GM12865 (cell line): ENCODE measurements around the gene TMEM161B.
A peak's percentile ranks its signal among the peaks of the same experiment; 100 is the strongest.
"Not testable (repeated sequence)": the region's sequence is repeated elsewhere in the genome, so short reads cannot be mapped to it uniquely, and the experiment has no call there.

Experiments used
- DNase-seq: peaks from one replicate; pipeline ENCODE4 v3.0.0; 2010; ENCODE audit warnings: low read depth
- H3K4me3 ChIP-seq: 2 replicates; pipeline ENCODE4 v1.5.1; 2011; ENCODE audit warnings: mild to moderate bottlenecking, low read depth, low read length, control low read depth
- CTCF ChIP-seq: IDR thresholded peaks from 2 replicates; pipeline ENCODE4 v1.5.1; 2011; ENCODE audit warnings: low read length, control low read depth, low read depth, inconsistent platforms; ENCODE audit not compliant: insufficient read depth; ENCODE audit errors: missing control alignments

The TMEM161B gene

GRCh38 chr5:88287302-88287701 is 18.7 kb upstream of the TMEM161B start:
- no peak for DNase-seq
- H3K4me3 ChIP-seq: no peak overlapping the region
- no peak for TF ChIP-seq CTCF

GRCh38 chr5:88283690-88284089 is 15.0 kb upstream of the TMEM161B start:
- no peak for DNase-seq
- TF ChIP-seq CTCF: no peak
- H3K4me3 ChIP-seq: no peak overlapping the region

GRCh38 chr5:88281322-88281721 is 12.7 kb upstream of the TMEM161B start:
- no peak for DNase-seq
- H3K4me3 ChIP-seq: no peak overlapping the region
- no peak for TF ChIP-seq CTCF

- no peak for DNase-seq
- no peak for TF ChIP-seq CTCF
- no peak overlapping the region for H3K4me3 ChIP-seq
Measured at GRCh38 chr5:88279584-88279983, 10.9 kb upstream of the TMEM161B start.

- H3K4me3 ChIP-seq: no peak overlapping the region
- no peak for DNase-seq
- TF ChIP-seq CTCF: no peak
Measured at GRCh38 chr5:88276378-88276777, 7.7 kb upstream of the TMEM161B start.

- DNase-seq: no peak
- no peak for TF ChIP-seq CTCF
- H3K4me3 ChIP-seq: no peak overlapping the region
Measured at GRCh38 chr5:88275581-88275980, 6.9 kb upstream of the TMEM161B start.

GRCh38 chr5:88269222-88269771 is 652 bp upstream of the TMEM161B start:
- no peak for DNase-seq
- TF ChIP-seq CTCF: no peak
- peak overlapping the region; percentile 100 for H3K4me3 ChIP-seq

- not testable (repeated sequence) for H3K4me3 ChIP-seq, DNase-seq
Measured at GRCh38 chr5:88264565-88264964, 4.1 kb downstream of the TMEM161B start.
